ENCODE data around the gene WNK1. TPM values are rescaled to one million over a fixed set of nuclear protein-coding genes. Genes with fewer than 3 reads are reported as not detected.

The WNK1 gene
- total RNA-seq, 4 donors from 2014 or later = 79.2 to 169 (median 92.1) TPM

DNA sequence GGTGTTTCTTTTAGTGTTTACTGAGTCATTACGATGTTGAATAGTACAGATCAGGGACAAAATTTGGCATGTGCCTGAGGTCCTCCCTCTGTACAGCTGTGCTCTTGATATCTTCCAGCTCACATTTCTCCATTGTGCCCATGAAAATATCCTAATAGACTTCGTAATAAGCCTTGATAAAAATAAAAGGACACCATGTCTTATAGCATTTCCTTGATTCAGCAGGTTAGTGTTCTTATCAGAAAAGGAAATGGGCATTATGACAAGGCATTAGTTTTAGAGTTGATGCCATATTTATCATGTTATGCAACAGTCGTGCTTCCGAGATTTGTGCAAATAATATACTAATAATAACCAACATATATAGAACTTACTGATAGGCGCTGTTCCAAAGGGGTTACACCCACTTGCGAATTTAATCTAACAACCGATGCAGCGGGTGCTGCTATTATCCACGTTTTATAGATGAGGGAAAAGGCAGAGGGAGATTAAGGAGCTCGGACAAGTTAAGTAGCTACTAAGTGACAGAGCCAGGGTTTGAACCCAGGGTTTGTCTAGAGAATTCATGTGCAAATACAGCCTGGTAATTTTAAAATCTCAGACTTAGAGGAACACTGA, 15.1 kb upstream of the WNK1 start:
- H3K27me3 ChIP-seq = no peaks in the 10 kb centered on the region
- in situ Hi-C loops (cut with MboI; ENCODE audit: low pct_ligation_motif_present in 1 of 4, low pct_unique_long_range_greater_than_20kb in 1 of 4, low sequenced_read_pairs in 3 of 4) (loop anchor here in 1 of 4 donors (25.0 kb wide), 1 partner anchor 150 kb away; no protein-coding TSS in a partner anchor), intact Hi-C loops (cut with DNase I; ENCODE audit: low total_unique reads) (no loop called here)
- H3K27ac ChIP-seq = no peak overlapping the region
- no peaks in the 10 kb centered on the region for H3K4me1 ChIP-seq
- H3K9me3 ChIP-seq = no peaks in the 10 kb centered on the region
- no peak overlapping the region for H3K4me3 ChIP-seq
- 38 to 47% methylated on average over 7 to 10 of the region's 10 CpGs for WGBS, 2 donors (ENCODE audit: low coverage in 1 of 2)
- DNase-seq = no peak
- TF ChIP-seq POLR2AphosphoS5 (IDR thresholded peaks at IDR 0.05) (no peak), POLR2A (IDR thresholded peaks at IDR 0.05) (no peak), CTCF (IDR thresholded peaks at IDR 0.05) (no peak), EP300 (IDR thresholded peaks at IDR 0.05; ENCODE audit: low read depth) (no peak)
- no peaks in the 10 kb centered on the region for H3K36me3 ChIP-seq

DNA sequence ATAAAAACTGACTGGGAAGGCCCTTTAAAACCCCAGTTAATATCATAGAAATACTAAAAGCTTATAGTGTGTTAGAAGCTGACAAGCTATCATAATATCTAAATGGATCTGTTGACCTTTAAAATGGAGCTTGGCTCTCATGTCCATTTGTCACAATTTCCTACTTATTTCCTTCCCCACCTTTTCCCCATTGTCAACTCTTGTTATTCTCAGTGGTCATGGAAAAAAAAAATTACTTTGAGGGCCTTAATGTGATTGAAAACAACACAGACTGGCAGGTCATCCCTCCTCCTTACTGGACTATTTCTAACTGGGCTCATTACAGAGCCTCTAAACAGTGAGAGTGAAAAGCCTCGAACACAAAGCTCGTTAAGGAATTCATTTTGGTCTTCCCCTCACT, 13.7 kb upstream of the WNK1 start:
- intact Hi-C loops (cut with DNase I; ENCODE audit: low total_unique reads) = no loop called here
- DNase-seq = no peak

DNA sequence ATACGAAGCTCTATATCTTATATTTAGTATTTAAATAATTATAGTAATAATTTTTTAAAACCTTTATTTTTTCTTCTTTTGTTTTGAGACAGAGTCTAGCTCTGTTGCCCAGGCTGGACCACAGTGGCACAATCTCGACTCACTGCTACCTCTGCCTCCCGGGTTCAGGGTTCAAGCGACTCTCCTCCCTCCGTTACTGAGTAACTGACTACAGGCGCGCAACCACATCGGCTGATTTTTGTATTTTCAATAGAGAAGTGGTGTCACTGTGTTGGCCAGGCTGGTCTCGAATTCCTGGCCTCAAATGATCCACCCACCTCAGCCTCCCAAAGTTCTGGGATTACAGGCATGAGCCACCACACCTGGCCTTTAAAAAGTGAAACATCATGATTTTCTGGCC, 13.0 kb upstream of the WNK1 start:
- in situ Hi-C loops (cut with MboI; ENCODE audit: low pct_ligation_motif_present in 1 of 4, low pct_unique_long_range_greater_than_20kb in 1 of 4, low sequenced_read_pairs in 3 of 4) (loop anchor here in 1 of 4 donors (25.0 kb wide), 1 partner anchor 152 kb away; no protein-coding TSS in a partner anchor), intact Hi-C loops (cut with DNase I; ENCODE audit: low total_unique reads) (no loop called here)
- Histone ChIP-seq H3K4me1 (no peaks in the 10 kb centered on the region), H3K9me3 (no peaks in the 10 kb centered on the region), H3K36me3 (no peaks in the 10 kb centered on the region), H3K27me3 (no peaks in the 10 kb centered on the region), H3K4me3 (no peak overlapping the region), H3K27ac (no peak overlapping the region)
- WGBS, 2 donors (ENCODE audit: low coverage in 1 of 2) = 92 to 94% methylated on average over 3 to 9 of the region's 9 CpGs
- TF ChIP-seq POLR2AphosphoS5 (IDR thresholded peaks at IDR 0.05) (no peak), POLR2A (IDR thresholded peaks at IDR 0.05) (no peak), EP300 (IDR thresholded peaks at IDR 0.05; ENCODE audit: low read depth) (no peak), CTCF (IDR thresholded peaks at IDR 0.05) (no peak)
- DNase-seq = no peak

More for the DNA sequence above, 13.7 kb upstream of the WNK1 start:
- H3K27me3 ChIP-seq = no peaks in the 10 kb centered on the region
- H3K4me3 ChIP-seq = no peak overlapping the region
- in situ Hi-C loops (cut with MboI; ENCODE audit: low pct_ligation_motif_present in 1 of 4, low pct_unique_long_range_greater_than_20kb in 1 of 4, low sequenced_read_pairs in 3 of 4) = loop anchor here in 1 of 4 donors (25.0 kb wide), 1 partner anchor 151 kb away; no protein-coding TSS in a partner anchor
- WGBS, 2 donors (ENCODE audit: low coverage in 1 of 2) = 60 to 83% methylated on average over 2 of the region's 2 CpGs
- H3K27ac ChIP-seq = no peak overlapping the region
- TF ChIP-seq POLR2A (IDR thresholded peaks at IDR 0.05) = no peak
- no peak for TF ChIP-seq POLR2AphosphoS5 (IDR thresholded peaks at IDR 0.05)
- no peak for TF ChIP-seq CTCF (IDR thresholded peaks at IDR 0.05)
- no peak for TF ChIP-seq EP300 (IDR thresholded peaks at IDR 0.05; ENCODE audit: low read depth)
- H3K36me3 ChIP-seq = no peaks in the 10 kb centered on the region
- no peaks in the 10 kb centered on the region for H3K4me1 ChIP-seq
- no peaks in the 10 kb centered on the region for H3K9me3 ChIP-seq

DNA sequence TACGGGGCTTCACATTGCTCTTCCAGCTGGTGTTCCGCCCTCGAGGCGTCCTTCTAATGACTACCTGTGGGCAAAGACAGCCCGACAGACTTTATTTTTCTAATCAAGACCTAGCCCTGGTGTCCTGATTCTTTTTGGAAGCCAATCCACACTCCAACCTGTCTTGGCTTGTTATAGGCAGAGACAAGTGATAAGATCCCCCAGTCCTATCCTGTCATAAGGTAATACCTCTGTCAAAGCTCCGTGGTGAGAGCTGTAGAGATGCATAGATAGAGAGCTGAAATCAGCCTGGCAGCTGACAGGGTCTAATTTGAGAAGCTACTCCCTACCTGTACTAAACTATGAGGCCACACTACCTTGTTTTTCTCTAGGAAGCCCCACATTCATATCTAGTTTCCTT, 11.5 kb upstream of the WNK1 start:
- no peak overlapping the region for H3K4me3 ChIP-seq
- no peaks in the 10 kb centered on the region for H3K36me3 ChIP-seq
- whole genome bisulfite sequencing, 2 donors (ENCODE audit: low coverage in 1 of 2) = 29 to 83% methylated on average over 2 to 6 of the region's 6 CpGs

More for the DNA sequence above, 11.5 kb upstream of the WNK1 start:
- H3K27me3 ChIP-seq = no peaks in the 10 kb centered on the region
- no peaks in the 10 kb centered on the region for H3K4me1 ChIP-seq
- in situ Hi-C loops (cut with MboI; ENCODE audit: low pct_ligation_motif_present in 1 of 4, low pct_unique_long_range_greater_than_20kb in 1 of 4, low sequenced_read_pairs in 3 of 4) = loop anchor here in 1 of 4 donors (25.0 kb wide), 1 partner anchor 154 kb away; no protein-coding TSS in a partner anchor
- intact Hi-C loops (cut with DNase I; ENCODE audit: low total_unique reads) = no loop called here
- DNase-seq = no peak
- no peak for TF ChIP-seq POLR2AphosphoS5 (IDR thresholded peaks at IDR 0.05)
- no peak for TF ChIP-seq EP300 (IDR thresholded peaks at IDR 0.05; ENCODE audit: low read depth)
- no peak for TF ChIP-seq POLR2A (IDR thresholded peaks at IDR 0.05)
- TF ChIP-seq CTCF (IDR thresholded peaks at IDR 0.05) = no peak
- no peaks in the 10 kb centered on the region for H3K9me3 ChIP-seq
- H3K27ac ChIP-seq = no peak overlapping the region

All from transverse colon (tissue), 4 donors.